OCI-LY7 (cell line): ENCODE measurements around the gene TACR1. TPM values are rescaled to one million over a fixed set of nuclear protein-coding genes. Genes with fewer than 3 reads are reported as not detected.

ENCODE experiments used
- BruUV-seq: library from RNA; stranded (reverse); fragments of 400-500 nt; replicated peaks from 2 replicates; lab custom pipeline; 2021; lab: Mats Ljungman, UMichigan
- CTCF ChIA-PET: fragments of 300-600 bp; sonication (Branson Sonifier 250); formaldehyde crosslinking; loops from one replicate; lab custom pipeline; 2022; ENCODE audit warnings: antibody characterized with exemption; ENCODE audit not compliant: unreplicated experiment; lab: Charles Lee
- POLR2A ChIA-PET: fragments of 300-600 bp; sonication (Branson Sonifier 250); formaldehyde crosslinking; loops from one replicate; lab custom pipeline; 2022; ENCODE audit warnings: antibody characterized with exemption; lab: Charles Lee
- DNase-seq: peaks from one replicate; pipeline ENCODE4 v3.0.0-alpha.2; 2015; ENCODE audit warnings: low spot score
- H2AFZ ChIP-seq: fragments of 200-600 bp; sonication (generic), shearing (Covaris generic); 2 replicates; pipeline ENCODE4 v1.6.1; 2014; ENCODE audit warnings: mild to moderate bottlenecking, antibody characterized with exemption, low read length, moderate library complexity
- H3K27ac ChIP-seq: fragments of 200-600 bp; sonication (generic); 2 replicates; pipeline ENCODE4 v1.5.1; 2014; ENCODE audit warnings: mixed run types, low read depth, mild to moderate bottlenecking, moderate library complexity, low read length, inconsistent platforms; ENCODE audit not compliant: poor library complexity, severe bottlenecking
- H3K36me3 ChIP-seq: fragments of 200-600 bp; sonication (generic); 2 replicates; pipeline ENCODE4 v1.6.1; 2014; ENCODE audit warnings: mild to moderate bottlenecking, antibody characterized with exemption, low read length, moderate library complexity, mixed read lengths; ENCODE audit not compliant: insufficient read depth
- H3K4me1 ChIP-seq: fragments of 200-600 bp; sonication (generic); 2 replicates; pipeline ENCODE4 v1.5.1; 2014; ENCODE audit warnings: mild to moderate bottlenecking, low read length; ENCODE audit not compliant: insufficient read depth, poor library complexity, severe bottlenecking
- H3K4me2 ChIP-seq: fragments of 200-600 bp; sonication (generic); 2 replicates; pipeline ENCODE4 v1.6.1; 2014; ENCODE audit warnings: mild to moderate bottlenecking, low read length
- H3K4me3 ChIP-seq: fragments of 200-600 bp; sonication (generic); 2 replicates; pipeline ENCODE4 v1.5.1; 2014; ENCODE audit warnings: mild to moderate bottlenecking, low read depth, low read length; ENCODE audit not compliant: poor library complexity, severe bottlenecking
- H3K79me2 ChIP-seq: fragments of 200-600 bp; sonication (generic); 2 replicates; pipeline ENCODE4 v1.6.1; 2016; ENCODE audit warnings: low read depth, mild to moderate bottlenecking, low read length, moderate library complexity, mixed read lengths; ENCODE audit not compliant: insufficient read depth
- H3K9me2 ChIP-seq: fragments of 200-600 bp; sonication (generic); 2 replicates; pipeline ENCODE4 v1.6.1; 2016; ENCODE audit warnings: mild to moderate bottlenecking, low read length, mixed read lengths; ENCODE audit not compliant: insufficient read depth
- H3K9me3 ChIP-seq: fragments of 200-600 bp; sonication (generic); 2 replicates; pipeline ENCODE4 v1.6.1; 2014; ENCODE audit warnings: mild to moderate bottlenecking, mixed run types, low read length, mixed read lengths
- H4K20me1 ChIP-seq: fragments of 200-600 bp; sonication (generic); 2 replicates; pipeline ENCODE4 v1.6.1; 2014; ENCODE audit warnings: mild to moderate bottlenecking, antibody characterized with exemption, low read length, moderate library complexity, mixed read lengths; ENCODE audit not compliant: insufficient read depth
- EZH2phosphoT487 ChIP-seq: fragments of 200-600 bp; sonication (generic); IDR thresholded peaks from 2 replicates; pipeline ENCODE4 v1.6.1; 2018; ENCODE audit warnings: low read depth, borderline replicate concordance, mild to moderate bottlenecking, mixed run types, antibody characterized with exemption, low read length, moderate library complexity, mixed read lengths
- intact Hi-C: fragments of 100-400 bp; cut with micrococcal nuclease; formaldehyde crosslinking; loops from one replicate; pipeline ENCODE4 v1.10.0; 2022; ENCODE audit not compliant: unreplicated experiment
- total RNA-seq, 2 experiments: library from RNA; depleted of rRNA in 1 of 2; stranded (reverse); fragments of >200 nt in 1 of 2; shearing (Covaris generic) in 1 of 2; gene quantifications; 2 replicates each; pipeline ENCODE4 v1.2.3, GENCODE V29; 2014 to 2022
- TF ChIP-seq, protein P1 (sequence below): fragments of 200-600 bp; sonication (generic); conservative IDR thresholded peaks from 2 replicates; pipeline ENCODE4 v1.5.1; 2014; ENCODE audit warnings: mild to moderate bottlenecking, antibody characterized with exemption, low read length, moderate library complexity, mixed read lengths

The TACR1 gene
- total RNA-seq, 2 experiments from 2014 or later, result not detected

GRCh38 chr2:75133621-75134570 is 65.4 kb downstream of the TACR1 start:
- H3K4me1 ChIP-seq, result no peaks in the 10 kb centered on the region
- intact Hi-C loops, result no loop called here
- no peaks in the 10 kb centered on the region for H3K36me3 ChIP-seq
- no peak overlapping the region for H3K27ac ChIP-seq
- H2AFZ ChIP-seq, result no peak overlapping the region
- DNase-seq, result no peak
- H3K9me2 ChIP-seq, result no peaks in the 10 kb centered on the region
- H3K4me3 ChIP-seq, result no peak overlapping the region
- no peak overlapping the region for H3K4me2 ChIP-seq
- TF ChIP-seq, protein P1, sequence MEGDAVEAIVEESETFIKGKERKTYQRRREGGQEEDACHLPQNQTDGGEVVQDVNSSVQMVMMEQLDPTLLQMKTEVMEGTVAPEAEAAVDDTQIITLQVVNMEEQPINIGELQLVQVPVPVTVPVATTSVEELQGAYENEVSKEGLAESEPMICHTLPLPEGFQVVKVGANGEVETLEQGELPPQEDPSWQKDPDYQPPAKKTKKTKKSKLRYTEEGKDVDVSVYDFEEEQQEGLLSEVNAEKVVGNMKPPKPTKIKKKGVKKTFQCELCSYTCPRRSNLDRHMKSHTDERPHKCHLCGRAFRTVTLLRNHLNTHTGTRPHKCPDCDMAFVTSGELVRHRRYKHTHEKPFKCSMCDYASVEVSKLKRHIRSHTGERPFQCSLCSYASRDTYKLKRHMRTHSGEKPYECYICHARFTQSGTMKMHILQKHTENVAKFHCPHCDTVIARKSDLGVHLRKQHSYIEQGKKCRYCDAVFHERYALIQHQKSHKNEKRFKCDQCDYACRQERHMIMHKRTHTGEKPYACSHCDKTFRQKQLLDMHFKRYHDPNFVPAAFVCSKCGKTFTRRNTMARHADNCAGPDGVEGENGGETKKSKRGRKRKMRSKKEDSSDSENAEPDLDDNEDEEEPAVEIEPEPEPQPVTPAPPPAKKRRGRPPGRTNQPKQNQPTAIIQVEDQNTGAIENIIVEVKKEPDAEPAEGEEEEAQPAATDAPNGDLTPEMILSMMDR, result no peak
- TF ChIP-seq EZH2phosphoT487, result no peak
- no TSS peak for BruUV-seq
- no peaks in the 10 kb centered on the region for H4K20me1 ChIP-seq
- CTCF ChIA-PET, result no interaction called here
- H3K79me2 ChIP-seq, result no peaks in the 10 kb centered on the region
- no peaks in the 10 kb centered on the region for H3K9me3 ChIP-seq
- POLR2A ChIA-PET, result no interaction called here

DNA sequence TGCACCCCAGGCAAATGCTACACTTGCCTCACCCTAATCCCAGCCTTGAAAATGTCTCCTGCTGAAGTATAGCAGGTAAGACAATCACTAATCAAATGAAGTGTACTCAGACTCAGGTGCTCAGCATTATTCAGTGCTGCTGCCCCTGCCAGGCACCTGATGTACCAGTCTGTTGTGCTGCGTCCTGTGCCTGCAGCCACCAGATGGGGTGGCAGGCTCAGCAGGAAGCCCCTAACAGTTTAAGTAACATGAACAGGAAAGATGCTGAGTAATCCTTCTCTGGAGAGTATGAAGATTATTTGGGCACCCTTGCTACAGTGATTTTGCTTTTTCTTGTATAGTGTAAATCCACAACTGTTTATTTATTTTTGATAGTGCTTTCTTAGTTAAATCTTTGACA is 69.1 kb downstream of the TACR1 start:
- no peak overlapping the region for H3K4me3 ChIP-seq
- intact Hi-C loops, result no loop called here
- no TSS peak for BruUV-seq
- H3K4me2 ChIP-seq, result no peak overlapping the region
- H3K36me3 ChIP-seq, result no peaks in the 10 kb centered on the region
- no peaks in the 10 kb centered on the region for H3K79me2 ChIP-seq
- no peaks in the 10 kb centered on the region for H3K9me2 ChIP-seq
- H3K4me1 ChIP-seq, result no peaks in the 10 kb centered on the region
- DNase-seq, result peak; percentile 4
- ChIA-PET POLR2A (no interaction called here), CTCF (no interaction called here)
- H3K27ac ChIP-seq, result no peak overlapping the region
- TF ChIP-seq, protein P1, result peak; percentile 39; the same call in 1 of the 2 replicates
- TF ChIP-seq EZH2phosphoT487, result no peak
- H4K20me1 ChIP-seq, result no peaks in the 10 kb centered on the region
- H3K9me3 ChIP-seq, result no peaks in the 10 kb centered on the region
- H2AFZ ChIP-seq, result no peak overlapping the region

GRCh38 chr2:75123876-75124275 is 75.4 kb downstream of the TACR1 start:
- no peaks in the 10 kb centered on the region for H3K36me3 ChIP-seq
- BruUV-seq, result no TSS peak
- POLR2A ChIA-PET, result no interaction called here

More at GRCh38 chr2:75123876-75124275, 75.4 kb downstream of the TACR1 start:
- Histone ChIP-seq H3K9me2 (no peaks in the 10 kb centered on the region), H4K20me1 (no peaks in the 10 kb centered on the region), H2AFZ (no peak overlapping the region), H3K4me2 (no peak overlapping the region), H3K4me1 (no peaks in the 10 kb centered on the region), H3K9me3 (no peaks in the 10 kb centered on the region), H3K4me3 (no peak overlapping the region), H3K27ac (no peak overlapping the region), H3K79me2 (no peaks in the 10 kb centered on the region)
- intact Hi-C loops, result no loop called here
- CTCF ChIA-PET, result no interaction called here
- no peak for DNase-seq
- TF ChIP-seq EZH2phosphoT487, result no peak
- TF ChIP-seq, protein P1, result no peak
